GM19463 (cell line): ENCODE results near the gene GMPPA.

ENCODE experiments used
- ATAC-seq: cut with Tn5 transposase; IDR thresholded peaks from one replicate; pipeline ENCODE4 v1.9.1; 2021; ENCODE audit warnings: mild to moderate bottlenecking, moderate library complexity; ENCODE audit not compliant: unreplicated experiment

GMPPA gene

GRCh38 chr2:219484343-219485200, 14.1 kb upstream of the GMPPA start:
- no peak for ATAC-seq

- ATAC-seq: no peak
Observed at GRCh38 chr2:219485201-219485580, 13.5 kb upstream of the GMPPA start.

GRCh38 chr2:219486380-219486959, 12.2 kb upstream of the GMPPA start:
- no peak for ATAC-seq

- no peak for ATAC-seq
Observed at GRCh38 chr2:219488149-219488843, 10.4 kb upstream of the GMPPA start.

GRCh38 chr2:219488844-219489194, 9.9 kb upstream of the GMPPA start:
- ATAC-seq: no peak

- no peak for ATAC-seq
Observed at GRCh38 chr2:219489315-219489714, 9.4 kb upstream of the GMPPA start.

GRCh38 chr2:219490186-219490585, 8.5 kb upstream of the GMPPA start:
- ATAC-seq: no peak

- ATAC-seq: no peak
Observed at GRCh38 chr2:219490600-219491130, 8.0 kb upstream of the GMPPA start.

- no peak for ATAC-seq
Observed at GRCh38 chr2:219491278-219491963, 7.3 kb upstream of the GMPPA start.

GRCh38 chr2:219492575-219492974, 6.1 kb upstream of the GMPPA start:
- ATAC-seq: no peak

GRCh38 chr2:219493086-219493485, 5.6 kb upstream of the GMPPA start:
- ATAC-seq: no peak

- no peak for ATAC-seq
Observed at GRCh38 chr2:219494952-219495530, 3.6 kb upstream of the GMPPA start.

- ATAC-seq: peak; percentile 17
Observed at GRCh38 chr2:219495531-219496122, 3.1 kb upstream of the GMPPA start.

GRCh38 chr2:219496247-219496824, 2.4 kb upstream of the GMPPA start:
- no peak for ATAC-seq

- ATAC-seq: no peak
Observed at GRCh38 chr2:219496825-219497494, 1.7 kb upstream of the GMPPA start.

- peak; percentile 23 for ATAC-seq
Observed at GRCh38 chr2:219497495-219498279, 1.0 kb upstream of the GMPPA start.

GRCh38 chr2:219499058-219499307, 292 bp downstream of the GMPPA start:
- ATAC-seq: no peak

GRCh38 chr2:219499555-219499954, 864 bp downstream of the GMPPA start:
- no peak for ATAC-seq

- ATAC-seq: no peak
Observed at GRCh38 chr2:219500135-219500534, 1.4 kb downstream of the GMPPA start.
